PFSK-1 (cell line): ENCODE data around the gene NR2E3.

ENCODE experiments used
- POLR2AphosphoS5 ChIP-seq: IDR thresholded peaks from 2 replicates; pipeline ENCODE4 v1.6.1; 2012; ENCODE audit warnings: low read depth, mild to moderate bottlenecking, control low read depth, low read length, moderate library complexity
- REST ChIP-seq, 2 experiments: IDR thresholded peaks; 2 replicates each; pipeline versions ENCODE4 v1.6.1 to v1.8.0; 2011 to 2012; ENCODE audit warnings: low read depth in 2 of 2, low read length in 2 of 2, control low read depth in 1 of 2, inconsistent platforms in 1 of 2, mild to moderate bottlenecking in 1 of 2, moderate library complexity in 1 of 2; ENCODE audit not compliant: insufficient read depth in 1 of 2
- TAF1 ChIP-seq: IDR thresholded peaks from 2 replicates; pipeline ENCODE4 v1.6.1; 2012; ENCODE audit warnings: low read length, control low read depth, borderline replicate concordance; ENCODE audit not compliant: insufficient read depth

- TF ChIP-seq POLR2AphosphoS5: no peak
- no peak for TF ChIP-seq TAF1
- no peak for TF ChIP-seq REST (IDR thresholded peaks at IDR 0.05; ENCODE audit: insufficient read depth in 1 of 2, low read depth in 2 of 2, low read length in 2 of 2)
Measured at GRCh38 chr15:71813723-71814470, 3.5 kb downstream of the NR2E3 start.
